Erythroblast (primary cell): ENCODE results near the gene ADGRL4.

Experiments
- DNase-seq, 2 experiments: peaks; one replicate each; lab custom pipeline; 2025; lab: John Stamatoyannopoulos, UW
- GATA1 ChIP-seq: IDR thresholded peaks from 2 replicates; pipeline ENCODE4 v1.6.1; 2011; ENCODE audit warnings: low read depth, mild to moderate bottlenecking, control low read depth, low read length, moderate library complexity
- POLR2A ChIP-seq: IDR thresholded peaks from 2 replicates; pipeline ENCODE4 v1.6.1; 2011; ENCODE audit warnings: mild to moderate bottlenecking, low read length

ADGRL4 gene

GRCh38 chr1:79006564-79006963, at the start of gene ADGRL4:
Gene ADGRL4 (minus strand): TSS chr1:79006730. CDS start chr1:79006654, 76 bp downstream.
- DNase-seq = no peak

GRCh38 chr1:79055856-79056255, 49.3 kb upstream of the ADGRL4 start:
- DNase-seq = no peak
- no peak for TF ChIP-seq GATA1
- TF ChIP-seq POLR2A = no peak

More at GRCh38 chr1:79006564-79006963, at the start of gene ADGRL4:
- TF ChIP-seq POLR2A (no peak), GATA1 (no peak)

- TF ChIP-seq POLR2A (no peak), GATA1 (no peak)
- DNase-seq = no peak
Measured at GRCh38 chr1:79052829-79053449, 46.4 kb upstream of the ADGRL4 start.

DNA sequence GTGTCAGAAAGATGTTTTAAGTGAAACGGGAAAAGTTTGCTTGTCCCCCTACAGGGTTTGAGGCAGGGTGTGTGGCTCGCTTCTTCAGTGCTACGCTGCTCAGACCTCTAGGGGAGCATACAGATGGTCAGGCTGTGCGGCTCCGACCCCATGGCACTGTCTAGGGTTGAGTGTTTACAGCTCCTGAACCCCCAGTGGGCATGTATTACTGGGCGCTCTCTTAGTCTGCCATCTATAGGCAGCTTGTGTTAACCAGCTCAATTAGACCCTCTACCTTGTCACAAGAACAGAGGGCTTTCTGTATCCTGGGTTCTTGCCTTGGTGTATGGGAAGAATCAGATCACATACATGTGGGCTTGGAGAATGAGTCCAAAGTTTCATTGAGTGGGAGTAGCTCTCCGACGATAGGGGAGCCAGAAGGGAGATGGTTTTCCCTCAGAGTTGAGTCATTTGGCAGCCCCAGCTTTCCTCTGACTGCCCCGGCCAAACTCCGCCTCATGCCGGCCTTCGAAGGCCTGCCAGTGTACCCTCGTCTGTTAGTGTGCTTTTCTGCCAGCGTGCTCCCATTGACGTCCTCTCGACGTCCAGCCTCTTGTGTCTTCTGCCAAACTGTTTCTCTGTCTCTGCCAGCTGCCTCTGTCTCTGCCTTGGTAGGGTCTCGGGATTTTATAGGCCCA, 38.6 kb upstream of the ADGRL4 start:
- TF ChIP-seq POLR2A = no peak
- no peak for TF ChIP-seq GATA1
- no peak for DNase-seq

- no peak for DNase-seq
- TF ChIP-seq GATA1 (no peak), POLR2A (no peak)
Measured at GRCh38 chr1:79043506-79043905, 37.0 kb upstream of the ADGRL4 start.

DNA sequence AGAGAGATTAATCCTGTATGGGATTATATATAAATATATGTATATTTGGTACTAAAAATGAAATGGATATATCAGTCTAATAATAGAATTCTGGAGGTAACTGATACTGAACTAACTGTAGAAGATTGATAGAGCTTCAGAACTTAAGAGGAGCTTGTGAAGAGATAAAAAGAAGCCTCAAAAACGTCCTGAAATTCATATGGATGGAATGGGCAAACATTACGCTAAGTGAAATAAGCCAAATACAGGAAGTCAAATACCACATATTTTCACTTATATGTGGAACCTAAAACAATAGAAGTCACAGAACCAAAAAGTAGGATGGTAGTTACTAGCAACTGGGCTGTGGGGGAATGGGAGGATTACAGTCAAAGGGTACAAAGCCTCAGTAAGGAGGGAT, 36.0 kb upstream of the ADGRL4 start:
- TF ChIP-seq GATA1 (no peak), POLR2A (no peak)
- DNase-seq = no peak

DNA sequence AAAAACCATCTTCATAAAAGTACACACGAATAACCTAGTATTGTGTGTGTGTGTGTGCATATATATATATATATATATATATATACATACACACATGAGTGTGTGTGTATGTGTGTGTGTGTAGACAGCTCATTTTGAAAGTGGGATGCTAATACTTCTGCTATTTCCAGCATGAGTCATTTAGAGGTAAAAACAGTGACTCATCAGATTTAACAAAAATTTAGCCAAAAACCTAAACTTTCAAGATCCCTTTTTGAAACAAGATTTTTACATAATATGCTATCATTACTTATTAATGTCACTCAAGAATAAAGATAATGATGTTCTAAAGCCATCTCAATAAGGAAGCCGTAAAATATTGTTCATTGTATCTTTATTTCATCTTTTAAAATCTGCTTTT, 35.6 kb upstream of the ADGRL4 start:
- no peak for DNase-seq
- TF ChIP-seq GATA1 = no peak
- TF ChIP-seq POLR2A = no peak

GRCh38 chr1:79041666-79042065, 35.1 kb upstream of the ADGRL4 start:
- TF ChIP-seq POLR2A = no peak
- no peak for TF ChIP-seq GATA1
- no peak for DNase-seq

GRCh38 chr1:79040424-79041082, 34.0 kb upstream of the ADGRL4 start:
- no peak for TF ChIP-seq GATA1
- no peak for TF ChIP-seq POLR2A
- DNase-seq = no peak

GRCh38 chr1:79037085-79037484, 30.6 kb upstream of the ADGRL4 start:
- DNase-seq = no peak
- TF ChIP-seq GATA1 (no peak), POLR2A (no peak)

- no peak for DNase-seq
- no peak for TF ChIP-seq POLR2A
Measured at GRCh38 chr1:79012500-79012899, 6.0 kb upstream of the ADGRL4 start.

GRCh38 chr1:79010589-79010988, 4.1 kb upstream of the ADGRL4 start:
- TF ChIP-seq POLR2A = no peak
- TF ChIP-seq GATA1 = no peak
- DNase-seq = no peak

DNA sequence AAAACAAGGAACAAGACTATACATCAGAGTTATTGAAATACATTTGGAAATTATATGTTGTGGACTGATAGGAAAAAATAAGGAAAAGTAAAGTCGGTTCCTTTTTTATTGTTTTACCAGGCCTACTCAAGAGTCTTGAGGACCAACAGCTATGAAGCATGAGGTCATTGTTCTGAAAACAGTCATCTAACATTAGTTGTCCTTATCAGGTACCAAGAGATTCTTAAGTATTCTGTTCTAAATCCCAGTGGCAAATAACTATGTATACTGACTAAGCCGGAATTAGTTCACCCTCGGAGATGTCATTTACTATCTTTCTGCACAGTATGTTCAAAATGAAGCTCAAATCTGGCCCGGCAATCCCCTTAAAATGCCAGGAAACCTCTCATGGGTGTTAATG, 585 bp downstream of the ADGRL4 start:
- no peak for DNase-seq
- TF ChIP-seq GATA1 = no peak

GRCh38 chr1:79004916-79005315, 1.6 kb downstream of the ADGRL4 start:
- TF ChIP-seq GATA1 = no peak
- no peak for TF ChIP-seq POLR2A
- DNase-seq = no peak

DNA sequence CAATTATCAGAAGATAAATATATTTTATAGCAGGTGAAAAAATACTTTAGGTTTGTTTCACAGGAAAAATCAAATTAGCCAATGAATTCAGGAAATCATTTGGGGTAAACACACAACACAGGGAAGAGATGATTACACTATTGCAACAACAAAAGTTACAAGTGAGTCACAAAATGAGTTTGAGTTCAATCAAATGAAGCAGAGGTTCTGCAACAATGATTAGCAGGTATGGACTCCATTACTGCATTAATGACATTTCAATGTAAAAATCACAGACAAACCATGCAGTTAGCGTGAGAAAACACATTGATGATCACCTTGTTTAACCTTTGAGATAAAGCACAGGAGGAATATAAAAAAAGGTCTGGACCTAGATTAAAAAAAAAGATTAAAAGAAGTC, 9.7 kb downstream of the ADGRL4 start:
- DNase-seq = no peak
- TF ChIP-seq POLR2A = no peak
- no peak for TF ChIP-seq GATA1
